ENCODE data around the gene CDK9.
"Not testable (repeated sequence)": the region's sequence is repeated elsewhere in the genome, so short reads cannot be mapped to it uniquely, and the experiment has no call there.

CDK9 gene

GRCh38 chr9:127754099-127755060 is 31.5 kb upstream of the CDK9 start:
- TF ChIP-seq CTCF (conservative IDR thresholded peaks at IDR 0.05; ENCODE audit: low read depth, low read length), result no peak
- no peak overlapping the region for H3K4me3 ChIP-seq (ENCODE audit: low read depth, low read length)
- DNase-seq (ENCODE audit: low read depth), result no peak

- DNase-seq (ENCODE audit: low read depth), result no peak
- no peak overlapping the region for H3K4me3 ChIP-seq (ENCODE audit: low read depth, low read length)
- no peak for TF ChIP-seq CTCF (conservative IDR thresholded peaks at IDR 0.05; ENCODE audit: low read depth, low read length)
Measured at GRCh38 chr9:127755061-127756060, 30.5 kb upstream of the CDK9 start.

- DNase-seq (ENCODE audit: low read depth), result no peak
- TF ChIP-seq CTCF (conservative IDR thresholded peaks at IDR 0.05; ENCODE audit: low read depth, low read length), result no peak
- H3K4me3 ChIP-seq (ENCODE audit: low read depth, low read length), result no peak overlapping the region
Measured at GRCh38 chr9:127756233-127756632, 29.6 kb upstream of the CDK9 start.

- DNase-seq (ENCODE audit: low read depth); H3K4me3 ChIP-seq (ENCODE audit: low read depth, low read length): not testable (repeated sequence)
Measured at GRCh38 chr9:127756776-127757175, 29.1 kb upstream of the CDK9 start.

- no peak overlapping the region for H3K4me3 ChIP-seq (ENCODE audit: low read depth, low read length)
- DNase-seq (ENCODE audit: low read depth), result no peak
- TF ChIP-seq CTCF (conservative IDR thresholded peaks at IDR 0.05; ENCODE audit: low read depth, low read length), result no peak
Measured at GRCh38 chr9:127758843-127759242, 27.0 kb upstream of the CDK9 start.

GRCh38 chr9:127761061-127761460 is 24.8 kb upstream of the CDK9 start:
- no peak for TF ChIP-seq CTCF (conservative IDR thresholded peaks at IDR 0.05; ENCODE audit: low read depth, low read length)
- DNase-seq (ENCODE audit: low read depth), result no peak
- H3K4me3 ChIP-seq (ENCODE audit: low read depth, low read length), result no peak overlapping the region

- no peak for DNase-seq (ENCODE audit: low read depth)
- TF ChIP-seq CTCF (conservative IDR thresholded peaks at IDR 0.05; ENCODE audit: low read depth, low read length), result no peak
- H3K4me3 ChIP-seq (ENCODE audit: low read depth, low read length), result no peak overlapping the region
Measured at GRCh38 chr9:127761491-127761956, 24.3 kb upstream of the CDK9 start.
